ENCODE results near the gene POC1B.

Gene POC1B

GRCh38 chr12:89418228-89418910 lies 107.5 kb downstream of the POC1B start:
- H4K20me1 ChIP-seq, result no peaks in the 10 kb centered on the region
- 0 out of 22 replicates have a peak overlapping the region, but pooled peaks of 1 of the 11 experiments have one; percentile 6 for H3K27ac ChIP-seq
- no peaks in the 10 kb centered on the region for H3K27me3 ChIP-seq
- no peak overlapping the region for H3K9ac ChIP-seq
- no peak for TF ChIP-seq Cebpa-rat (IDR thresholded peaks at IDR 0.05)
- peak overlapping the region in 3 of 11 experiments; percentile 16 to 59 (median 34); a peak in 5 of 22 replicates for H3K4me2 ChIP-seq
- peaks cover 0 to 21% (median 2%) of the 10 kb centered on the region in 10 experiments; a peak in 7 of 20 replicates for H3K4me1 ChIP-seq
- H3K4me3 ChIP-seq, result no peak overlapping the region
- H3K9me3 ChIP-seq (replicated peaks in 1 of 11), result 0 out of 22 replicates have a peak, but pooled peaks cover 0 to under 1% (median 0%) of the 10 kb centered on the region in 11 experiments
- H3K36me3 ChIP-seq, result peaks cover 0 to 38% (median 10%) of the 10 kb centered on the region in 11 experiments; a peak in 13 of 22 replicates

- peaks cover 2 to 21% (median 6%) of the 10 kb centered on the region in 10 experiments; a peak in 11 of 20 replicates for H3K4me1 ChIP-seq
- H3K27me3 ChIP-seq, result no peaks in the 10 kb centered on the region
- TF ChIP-seq Cebpa-rat (IDR thresholded peaks at IDR 0.05), result no peak
- H4K20me1 ChIP-seq, result no peaks in the 10 kb centered on the region
- H3K9ac ChIP-seq, result no peak overlapping the region
- no peak overlapping the region for H3K4me3 ChIP-seq
- H3K36me3 ChIP-seq, result peaks cover 0 to 29% (median 9%) of the 10 kb centered on the region in 11 experiments; a peak in 8 of 22 replicates
- H3K4me2 ChIP-seq, result peak overlapping the region in 2 of 11 experiments; percentile 34 to 59; a peak in 1 of 22 replicates
- H3K9me3 ChIP-seq (replicated peaks in 1 of 11), result peaks cover 0 to 8% (median 0%) of the 10 kb centered on the region in 11 experiments; a peak in 3 of 22 replicates
- no peak overlapping the region for H3K27ac ChIP-seq
Measured at GRCh38 chr12:89417246-89417977, 108.4 kb downstream of the POC1B start.

GRCh38 chr12:89416049-89416792 lies 109.6 kb downstream of the POC1B start:
- Histone ChIP-seq H3K36me3 (peaks cover 0 to 20% (median 4%) of the 10 kb centered on the region in 11 experiments; a peak in 6 of 22 replicates), H3K4me2 (no peak overlapping the region)

DNA sequence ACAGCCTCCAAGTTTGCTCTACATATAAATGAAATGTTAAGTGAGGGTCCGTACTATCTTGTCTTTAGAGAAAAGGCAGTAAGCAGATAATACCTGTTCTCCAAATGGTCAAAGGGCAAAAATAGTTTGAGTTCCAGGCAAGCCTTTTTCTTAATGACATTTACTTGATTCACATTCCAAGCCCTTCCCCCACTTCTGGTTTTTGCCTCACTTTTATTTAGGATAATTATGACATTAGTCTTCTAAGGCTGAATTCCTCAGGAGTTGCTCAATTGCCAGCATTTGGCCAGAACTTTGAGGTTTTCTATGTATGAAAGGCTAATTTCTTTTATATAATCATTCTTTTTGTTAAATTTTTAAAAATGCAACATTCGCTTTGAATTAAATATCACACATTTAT lies 111.0 kb downstream of the POC1B start:
- Histone ChIP-seq H3K27ac (no peak overlapping the region), H3K4me2 (no peak overlapping the region)
- no peak for TF ChIP-seq Cebpa-rat (IDR thresholded peaks at IDR 0.05)

More at GRCh38 chr12:89416049-89416792, 109.6 kb downstream of the POC1B start:
- Histone ChIP-seq H3K27me3 (no peaks in the 10 kb centered on the region), H3K27ac (no peak overlapping the region), H3K4me1 (peaks cover 0 to 23% (median 14%) of the 10 kb centered on the region in 10 experiments; a peak in 11 of 20 replicates), H3K9ac (no peak overlapping the region), H3K9me3 (replicated peaks in 1 of 11) (peaks cover 0 to 8% (median 0%) of the 10 kb centered on the region in 11 experiments; a peak in 3 of 22 replicates), H4K20me1 (no peaks in the 10 kb centered on the region), H3K4me3 (no peak overlapping the region)
- no peak for TF ChIP-seq Cebpa-rat (IDR thresholded peaks at IDR 0.05)

DNA sequence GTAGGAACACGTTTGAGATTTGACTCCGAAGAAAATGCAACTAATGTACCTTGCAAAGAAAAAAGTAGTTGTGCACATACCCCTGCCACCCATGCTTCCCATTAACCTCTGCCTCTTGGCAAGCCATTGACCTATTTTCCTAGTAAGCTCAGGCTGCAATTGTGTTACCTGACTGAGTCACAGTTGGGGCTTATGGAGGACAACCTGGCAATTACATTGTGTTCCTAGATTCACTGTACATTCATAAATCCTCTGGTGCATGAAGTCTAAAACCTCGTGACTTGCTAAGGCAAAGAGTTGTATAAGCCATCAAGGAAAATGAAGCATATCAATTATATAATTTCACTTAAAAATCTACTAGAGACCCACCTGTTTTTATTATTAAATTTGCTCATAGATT lies 111.5 kb downstream of the POC1B start:
- H3K27me3 ChIP-seq, result no peaks in the 10 kb centered on the region
- no peak overlapping the region for H3K9ac ChIP-seq
- H3K9me3 ChIP-seq (replicated peaks in 1 of 11), result peaks cover 0 to 8% (median 0%) of the 10 kb centered on the region in 11 experiments; a peak in 3 of 22 replicates
- H3K27ac ChIP-seq, result no peak overlapping the region
- no peak for TF ChIP-seq Cebpa-rat (IDR thresholded peaks at IDR 0.05)
- H3K4me3 ChIP-seq, result no peak overlapping the region
- peaks cover 0 to 22% (median 14%) of the 10 kb centered on the region in 10 experiments; a peak in 11 of 20 replicates for H3K4me1 ChIP-seq
- peaks cover 0 to 10% (median 0%) of the 10 kb centered on the region in 11 experiments; a peak in 3 of 22 replicates for H3K36me3 ChIP-seq
- no peaks in the 10 kb centered on the region for H4K20me1 ChIP-seq
- no peak overlapping the region for H3K4me2 ChIP-seq

More for the DNA sequence above, 111.0 kb downstream of the POC1B start:
- Histone ChIP-seq H3K27me3 (no peaks in the 10 kb centered on the region), H3K9me3 (replicated peaks in 1 of 11) (peaks cover 0 to 8% (median 0%) of the 10 kb centered on the region in 11 experiments; a peak in 3 of 22 replicates), H3K4me3 (no peak overlapping the region), H3K36me3 (peaks cover 0 to 10% (median 0%) of the 10 kb centered on the region in 11 experiments; a peak in 3 of 22 replicates), H4K20me1 (no peaks in the 10 kb centered on the region), H3K9ac (no peak overlapping the region), H3K4me1 (peaks cover 0 to 23% (median 14%) of the 10 kb centered on the region in 10 experiments; a peak in 11 of 20 replicates)

DNA sequence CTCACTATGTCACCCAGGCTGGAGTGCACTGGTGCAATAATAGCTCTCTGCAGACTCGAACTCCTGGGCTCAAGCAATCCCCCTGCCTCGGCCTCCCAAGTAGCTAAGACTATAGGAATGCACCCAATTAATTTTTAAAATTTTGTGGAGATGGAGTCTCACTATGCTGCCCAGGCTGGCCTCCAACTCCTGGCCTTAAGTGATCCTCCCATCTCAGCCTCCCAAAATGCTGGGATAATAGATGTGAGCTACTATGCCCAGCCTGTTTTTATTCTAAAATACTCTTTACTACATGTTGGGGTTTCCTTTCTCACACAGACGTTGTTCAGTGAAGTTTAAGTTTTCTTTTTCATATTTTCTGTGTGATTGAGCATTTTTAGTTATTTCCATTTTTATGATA lies 112.6 kb downstream of the POC1B start:
- Histone ChIP-seq H3K9ac (no peak overlapping the region), H4K20me1 (no peaks in the 10 kb centered on the region)

GRCh38 chr12:89412665-89413064 lies 113.2 kb downstream of the POC1B start:
- Histone ChIP-seq H3K4me3 (no peak overlapping the region), H3K27me3 (no peaks in the 10 kb centered on the region), H4K20me1 (no peaks in the 10 kb centered on the region), H3K27ac (no peak overlapping the region), H3K36me3 (no peaks in the 10 kb centered on the region), H3K9me3 (replicated peaks in 1 of 11) (peaks cover 0 to 8% (median 0%) of the 10 kb centered on the region in 11 experiments; a peak in 3 of 22 replicates), H3K9ac (no peak overlapping the region), H3K4me1 (peaks cover 0 to 14% (median 9%) of the 10 kb centered on the region in 10 experiments; a peak in 8 of 20 replicates), H3K4me2 (peak overlapping the region in 3 of 11 experiments; percentile 5 to 33 (median 25); a peak in 2 of 22 replicates)
- no peak for TF ChIP-seq Cebpa-rat (IDR thresholded peaks at IDR 0.05)

More for the DNA sequence above, 112.6 kb downstream of the POC1B start:
- no peak for TF ChIP-seq Cebpa-rat (IDR thresholded peaks at IDR 0.05)
- Histone ChIP-seq H3K36me3 (peaks cover 0 to 2% (median 0%) of the 10 kb centered on the region in 11 experiments; a peak in 1 of 22 replicates), H3K4me3 (no peak overlapping the region), H3K9me3 (replicated peaks in 1 of 11) (peaks cover 0 to 8% (median 0%) of the 10 kb centered on the region in 11 experiments; a peak in 3 of 22 replicates), H3K4me2 (no peak overlapping the region), H3K27ac (no peak overlapping the region), H3K4me1 (peaks cover 0 to 14% (median 11%) of the 10 kb centered on the region in 10 experiments; a peak in 11 of 20 replicates), H3K27me3 (no peaks in the 10 kb centered on the region)

DNA sequence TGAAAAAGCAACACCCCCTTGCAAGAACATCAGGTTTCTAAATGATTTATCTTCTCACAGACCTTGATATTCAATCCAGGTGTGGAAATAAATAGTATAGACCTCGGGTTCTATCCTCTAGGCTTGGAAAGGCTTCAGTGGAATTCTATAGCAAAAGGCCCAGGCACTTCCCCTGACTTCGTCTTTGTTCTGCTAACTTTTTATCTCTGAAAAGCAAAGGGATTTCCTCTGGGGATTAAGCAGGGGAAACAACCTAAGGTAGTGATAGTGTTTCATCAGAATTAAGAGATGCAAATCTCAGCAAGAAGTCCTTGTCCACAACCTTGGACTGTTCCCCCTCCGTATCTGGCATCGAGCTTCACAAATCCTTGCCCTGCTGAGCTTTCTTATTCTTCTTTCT lies 114.0 kb downstream of the POC1B start:
- Histone ChIP-seq H3K9ac (no peak overlapping the region), H3K27me3 (no peaks in the 10 kb centered on the region), H3K27ac (no peak overlapping the region), H3K36me3 (no peaks in the 10 kb centered on the region), H3K4me2 (peak overlapping the region in 2 of 11 experiments; percentile 25 to 33; a peak in 2 of 22 replicates), H3K9me3 (replicated peaks in 1 of 11) (peaks cover 0 to 8% (median 0%) of the 10 kb centered on the region in 11 experiments; a peak in 3 of 22 replicates), H3K4me3 (no peak overlapping the region), H3K4me1 (peaks cover 0 to 14% (median 9%) of the 10 kb centered on the region in 10 experiments; a peak in 6 of 20 replicates), H4K20me1 (no peaks in the 10 kb centered on the region)
- no peak for TF ChIP-seq Cebpa-rat (IDR thresholded peaks at IDR 0.05)

All from BLaER1 treated with 17β-estradiol and CSF1 and Interleukin-3, amounts not matched to agents 10 nM and 100 nM (cell line).